ENCODE measurements around the gene KLHDC3.

DNA sequence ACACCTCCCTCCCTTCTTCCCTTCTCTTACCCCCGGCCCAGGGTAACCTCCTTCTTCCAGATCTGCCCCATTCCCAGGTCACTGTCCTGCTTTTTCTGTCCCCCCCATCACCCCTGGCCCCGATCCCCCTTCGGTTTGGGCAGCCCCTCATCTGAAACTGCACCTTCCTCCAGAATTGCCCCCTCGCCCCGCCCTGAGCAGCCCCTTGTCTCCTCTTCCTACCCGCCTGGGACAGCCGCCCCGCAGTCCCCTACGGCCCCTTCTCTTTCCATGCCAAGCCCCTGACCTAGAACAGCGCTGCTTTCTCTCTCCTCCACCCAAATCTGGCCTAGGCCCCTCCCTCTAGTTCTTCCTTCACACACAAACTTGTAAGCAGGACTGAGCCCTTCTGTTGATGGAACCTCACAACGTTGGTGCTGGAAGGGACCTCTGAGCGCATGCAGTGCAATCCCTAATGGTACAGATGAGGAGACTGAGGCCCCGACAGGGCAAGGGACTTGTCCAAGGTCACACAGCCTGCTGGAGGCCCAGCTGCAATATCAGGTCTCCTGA, 29.0 kb upstream of the KLHDC3 start:
- TF ChIP-seq EP300 (IDR thresholded peaks at IDR 0.05) (no peak), CTCF (IDR thresholded peaks at IDR 0.05) (no peak)

All from suprapubic skin (tissue), 3 donors.